ENCODE data around the gene ALDH3A2.

DNA sequence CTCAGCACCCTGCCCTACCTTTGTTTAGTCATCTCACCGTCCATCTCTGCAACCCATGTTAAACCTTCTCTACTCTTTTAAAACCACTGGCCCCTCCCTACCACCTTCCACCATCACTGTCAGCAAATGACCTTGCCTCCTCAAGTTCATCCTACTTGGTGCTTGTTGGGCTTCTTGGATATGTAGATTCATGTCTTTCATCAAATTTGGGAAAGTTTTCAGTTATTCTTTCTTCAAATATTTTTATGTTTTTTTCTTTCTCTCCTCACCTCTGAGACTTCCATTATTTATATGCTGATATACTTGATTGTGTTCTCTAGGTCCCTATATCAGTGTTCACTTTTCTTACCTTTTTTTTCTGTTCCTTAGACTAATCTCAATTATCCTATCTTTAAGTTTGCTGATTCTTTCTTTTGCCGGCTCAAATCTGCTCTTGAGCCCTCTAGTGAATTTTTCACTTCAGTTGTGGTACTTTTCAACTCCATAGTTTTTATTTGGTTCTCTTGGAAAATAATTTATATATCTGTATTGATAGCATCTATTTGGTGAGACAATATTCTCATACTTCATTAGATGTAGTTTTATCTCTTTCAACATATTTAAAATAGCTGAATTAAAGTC is 28.7 kb upstream of the ALDH3A2 start:
- TF ChIP-seq, protein P1, sequence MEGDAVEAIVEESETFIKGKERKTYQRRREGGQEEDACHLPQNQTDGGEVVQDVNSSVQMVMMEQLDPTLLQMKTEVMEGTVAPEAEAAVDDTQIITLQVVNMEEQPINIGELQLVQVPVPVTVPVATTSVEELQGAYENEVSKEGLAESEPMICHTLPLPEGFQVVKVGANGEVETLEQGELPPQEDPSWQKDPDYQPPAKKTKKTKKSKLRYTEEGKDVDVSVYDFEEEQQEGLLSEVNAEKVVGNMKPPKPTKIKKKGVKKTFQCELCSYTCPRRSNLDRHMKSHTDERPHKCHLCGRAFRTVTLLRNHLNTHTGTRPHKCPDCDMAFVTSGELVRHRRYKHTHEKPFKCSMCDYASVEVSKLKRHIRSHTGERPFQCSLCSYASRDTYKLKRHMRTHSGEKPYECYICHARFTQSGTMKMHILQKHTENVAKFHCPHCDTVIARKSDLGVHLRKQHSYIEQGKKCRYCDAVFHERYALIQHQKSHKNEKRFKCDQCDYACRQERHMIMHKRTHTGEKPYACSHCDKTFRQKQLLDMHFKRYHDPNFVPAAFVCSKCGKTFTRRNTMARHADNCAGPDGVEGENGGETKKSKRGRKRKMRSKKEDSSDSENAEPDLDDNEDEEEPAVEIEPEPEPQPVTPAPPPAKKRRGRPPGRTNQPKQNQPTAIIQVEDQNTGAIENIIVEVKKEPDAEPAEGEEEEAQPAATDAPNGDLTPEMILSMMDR (IDR thresholded peaks at IDR 0.05): no peak
- TF ChIP-seq POLR2AphosphoS5 (IDR thresholded peaks at IDR 0.05) (no peak), POLR2A (IDR thresholded peaks at IDR 0.05) (no peak)
